ENCODE results near the gene SURF4.

- TF ChIP-seq, protein P1, sequence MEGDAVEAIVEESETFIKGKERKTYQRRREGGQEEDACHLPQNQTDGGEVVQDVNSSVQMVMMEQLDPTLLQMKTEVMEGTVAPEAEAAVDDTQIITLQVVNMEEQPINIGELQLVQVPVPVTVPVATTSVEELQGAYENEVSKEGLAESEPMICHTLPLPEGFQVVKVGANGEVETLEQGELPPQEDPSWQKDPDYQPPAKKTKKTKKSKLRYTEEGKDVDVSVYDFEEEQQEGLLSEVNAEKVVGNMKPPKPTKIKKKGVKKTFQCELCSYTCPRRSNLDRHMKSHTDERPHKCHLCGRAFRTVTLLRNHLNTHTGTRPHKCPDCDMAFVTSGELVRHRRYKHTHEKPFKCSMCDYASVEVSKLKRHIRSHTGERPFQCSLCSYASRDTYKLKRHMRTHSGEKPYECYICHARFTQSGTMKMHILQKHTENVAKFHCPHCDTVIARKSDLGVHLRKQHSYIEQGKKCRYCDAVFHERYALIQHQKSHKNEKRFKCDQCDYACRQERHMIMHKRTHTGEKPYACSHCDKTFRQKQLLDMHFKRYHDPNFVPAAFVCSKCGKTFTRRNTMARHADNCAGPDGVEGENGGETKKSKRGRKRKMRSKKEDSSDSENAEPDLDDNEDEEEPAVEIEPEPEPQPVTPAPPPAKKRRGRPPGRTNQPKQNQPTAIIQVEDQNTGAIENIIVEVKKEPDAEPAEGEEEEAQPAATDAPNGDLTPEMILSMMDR (IDR thresholded peaks at IDR 0.05; ENCODE audit: poor library complexity) = no peak
- TF ChIP-seq EZH2 (IDR thresholded peaks at IDR 0.05; ENCODE audit: borderline replicate concordance) = no peak
Observed at GRCh38 chr9:133383438-133383837, 7.6 kb upstream of the SURF4 start.

All from hepatocyte (in vitro differentiated cells).